Measurements from ENCODE around the gene DHX32. TPM values are rescaled to one million over a fixed set of nuclear protein-coding genes. Genes with fewer than 3 reads are reported as not detected.
A peak's percentile ranks its signal among the peaks of the same experiment; 100 is the strongest.
"Not testable (repeated sequence)": the region's sequence is repeated elsewhere in the genome, so short reads cannot be mapped to it uniquely, and the experiment has no call there.

Gene DHX32
- polyA plus RNA-seq, 4 donors, result 24.0 to 40.6 (median 28.0) TPM

DNA sequence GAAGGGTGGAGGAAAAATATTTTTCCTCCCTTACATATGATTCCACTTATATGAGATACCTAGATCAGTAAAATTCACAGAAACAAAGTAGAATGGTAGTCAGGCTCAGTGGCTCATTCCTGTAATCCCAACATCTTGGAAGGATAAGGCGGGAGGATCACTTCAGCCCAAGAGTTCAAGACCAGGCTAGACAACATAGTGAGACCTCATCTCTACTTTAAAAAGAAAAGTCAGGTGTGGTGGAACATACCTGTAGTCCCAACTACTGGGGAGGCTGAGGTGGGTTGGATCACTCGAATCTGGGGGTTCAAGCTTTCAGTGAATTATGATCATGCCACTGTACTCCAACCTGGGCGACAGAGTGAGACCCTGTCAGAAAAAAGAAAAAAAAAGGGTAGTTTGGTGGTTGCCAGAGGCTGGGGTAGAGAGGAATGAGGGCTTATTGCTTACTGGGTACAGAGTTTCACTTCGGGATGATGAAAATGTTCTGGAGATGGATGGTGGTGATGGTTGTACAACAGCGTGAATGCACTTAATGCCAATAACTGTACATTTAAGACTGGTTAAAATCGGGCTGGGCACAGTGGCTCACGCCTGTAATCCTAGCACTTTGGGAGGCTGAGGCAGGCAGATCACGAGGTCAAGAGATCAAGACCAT is 36.7 kb upstream of the DHX32 start:
- not testable (repeated sequence) for H3K27me3 ChIP-seq (ENCODE audit: control insufficient read depth in 3 of 3, insufficient read depth in 3 of 3, low read length in 3 of 3); H3K9me3 ChIP-seq (ENCODE audit: control insufficient read depth in 2 of 2, insufficient read depth in 1 of 2, low read depth in 1 of 2, low read length in 1 of 2); FAIRE-seq; H3K4me1 ChIP-seq (ENCODE audit: control insufficient read depth in 3 of 3, insufficient read depth in 2 of 3, low read depth in 1 of 3, low read length in 2 of 3); H3K27ac ChIP-seq (ENCODE audit: low read depth in 1 of 3, low read length in 2 of 3); H3K36me3 ChIP-seq (ENCODE audit: control insufficient read depth in 3 of 3, insufficient read depth in 2 of 3, low read depth in 1 of 3, low read length in 3 of 3); DNase-seq; H3K4me3 ChIP-seq (ENCODE audit: low read depth in 1 of 3, low read length in 3 of 3)
- 82 to 89% (median 88%) methylated on average over 8 of the region's 8 CpGs for WGBS, 3 donors

GRCh38 chr10:125916977-125917376 is 35.9 kb upstream of the DHX32 start:
- Histone ChIP-seq H3K4me1 (ENCODE audit: control insufficient read depth in 3 of 3, insufficient read depth in 2 of 3, low read depth in 1 of 3, low read length in 2 of 3) (peaks cover 0 to 4% (median 0%) of the 10 kb centered on the region in 3 donors), H3K9me3 (ENCODE audit: control insufficient read depth in 2 of 2, insufficient read depth in 1 of 2, low read depth in 1 of 2, low read length in 1 of 2) (peaks cover 0 to 2% of the 10 kb centered on the region in 2 donors), H3K36me3 (ENCODE audit: control insufficient read depth in 3 of 3, insufficient read depth in 2 of 3, low read depth in 1 of 3, low read length in 3 of 3) (no peaks in the 10 kb centered on the region), H3K27ac (ENCODE audit: low read depth in 1 of 3, low read length in 2 of 3) (no peak overlapping the region), H3K4me3 (ENCODE audit: low read depth in 1 of 3, low read length in 3 of 3) (no peak overlapping the region), H3K27me3 (ENCODE audit: control insufficient read depth in 3 of 3, insufficient read depth in 3 of 3, low read length in 3 of 3) (no peaks in the 10 kb centered on the region)
- DNase-seq (no peak), FAIRE-seq (no peak)
- 65 to 75% (median 68%) methylated on average over 3 of the region's 3 CpGs for WGBS, 3 donors

DNA sequence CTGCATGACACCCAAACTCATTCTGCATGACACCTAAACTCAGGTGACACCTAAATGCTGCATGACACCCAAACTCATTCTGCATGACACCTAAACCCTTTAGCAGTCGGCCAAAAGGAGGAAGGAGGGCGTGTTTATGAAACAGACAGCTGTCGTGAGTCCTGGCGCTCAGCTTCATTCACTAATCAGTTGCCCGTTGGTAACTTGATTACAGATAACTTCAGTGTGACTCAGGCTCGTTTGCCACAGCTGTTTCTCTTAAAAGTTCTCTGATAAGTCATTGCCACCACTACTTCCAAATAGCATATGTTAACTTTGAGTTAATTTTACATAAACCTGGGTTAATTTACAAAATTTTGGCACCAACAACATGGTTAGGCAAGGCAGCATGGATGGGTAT is 32.2 kb upstream of the DHX32 start:
- peak; percentile 24 to 76 for DNase-seq
- not testable (repeated sequence) for H3K4me3 ChIP-seq (ENCODE audit: low read depth in 1 of 3, low read length in 3 of 3); H3K9me3 ChIP-seq (ENCODE audit: control insufficient read depth in 2 of 2, insufficient read depth in 1 of 2, low read depth in 1 of 2, low read length in 1 of 2); H3K27ac ChIP-seq (ENCODE audit: low read depth in 1 of 3, low read length in 2 of 3); FAIRE-seq; H3K27me3 ChIP-seq (ENCODE audit: control insufficient read depth in 3 of 3, insufficient read depth in 3 of 3, low read length in 3 of 3); H3K36me3 ChIP-seq (ENCODE audit: control insufficient read depth in 3 of 3, insufficient read depth in 2 of 3, low read depth in 1 of 3, low read length in 3 of 3); H3K4me1 ChIP-seq (ENCODE audit: control insufficient read depth in 3 of 3, insufficient read depth in 2 of 3, low read depth in 1 of 3, low read length in 2 of 3)
- WGBS, 3 donors, result 9 to 42% (median 22%) methylated on average over 6 of the region's 6 CpGs

- FAIRE-seq (no peak), DNase-seq (peak; percentile 54 to 86)
- no peak overlapping the region for H3K4me3 ChIP-seq (ENCODE audit: low read depth in 1 of 3, low read length in 3 of 3)
- H3K36me3 ChIP-seq (ENCODE audit: control insufficient read depth in 3 of 3, insufficient read depth in 2 of 3, low read depth in 1 of 3, low read length in 3 of 3), result no peaks in the 10 kb centered on the region
- peak overlapping the region in 2 of 3 donors; percentile 20 to 48 for H3K27ac ChIP-seq (ENCODE audit: low read depth in 1 of 3, low read length in 2 of 3)
- H3K27me3 ChIP-seq (ENCODE audit: control insufficient read depth in 3 of 3, insufficient read depth in 3 of 3, low read length in 3 of 3), result no peaks in the 10 kb centered on the region
- WGBS, 3 donors, result 20 to 52% (median 30%) methylated on average over 4 of the region's 4 CpGs
- no peaks in the 10 kb centered on the region for H3K9me3 ChIP-seq (ENCODE audit: control insufficient read depth in 2 of 2, insufficient read depth in 1 of 2, low read depth in 1 of 2, low read length in 1 of 2)
- peaks cover 0 to 4% (median 0%) of the 10 kb centered on the region in 3 donors for H3K4me1 ChIP-seq (ENCODE audit: control insufficient read depth in 3 of 3, insufficient read depth in 2 of 3, low read depth in 1 of 3, low read length in 2 of 3)
These were observed 30.9 kb upstream of the DHX32 start for GRCh38 chr10:125911990-125912389.

DNA sequence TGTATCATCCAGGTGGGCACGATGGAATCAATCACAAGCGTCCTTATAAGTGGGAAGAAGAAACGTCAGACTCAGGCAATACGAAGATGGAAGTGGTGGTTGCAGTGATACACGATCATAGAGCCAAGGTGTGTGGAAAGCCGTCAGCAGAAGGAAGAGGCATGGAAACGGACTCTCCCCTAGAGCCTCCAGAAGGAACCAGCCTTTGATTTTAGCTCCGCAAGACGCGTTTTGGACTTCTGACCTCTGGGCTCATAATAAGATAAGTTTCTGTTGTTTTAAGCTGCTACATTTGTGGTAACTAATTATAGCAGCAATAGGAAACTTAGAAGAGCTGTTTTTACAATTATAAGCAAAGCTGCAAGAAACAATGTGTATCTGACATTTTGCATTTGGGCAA is 30.1 kb upstream of the DHX32 start:
- Histone ChIP-seq H3K4me1 (ENCODE audit: control insufficient read depth in 3 of 3, insufficient read depth in 2 of 3, low read depth in 1 of 3, low read length in 2 of 3) (peaks cover 0 to 4% (median 0%) of the 10 kb centered on the region in 3 donors), H3K9me3 (ENCODE audit: control insufficient read depth in 2 of 2, insufficient read depth in 1 of 2, low read depth in 1 of 2, low read length in 1 of 2) (no peaks in the 10 kb centered on the region), H3K27me3 (ENCODE audit: control insufficient read depth in 3 of 3, insufficient read depth in 3 of 3, low read length in 3 of 3) (no peaks in the 10 kb centered on the region), H3K4me3 (ENCODE audit: low read depth in 1 of 3, low read length in 3 of 3) (no peak overlapping the region), H3K27ac (ENCODE audit: low read depth in 1 of 3, low read length in 2 of 3) (peak overlapping the region in 1 of 3 donors; percentile 33), H3K36me3 (ENCODE audit: control insufficient read depth in 3 of 3, insufficient read depth in 2 of 3, low read depth in 1 of 3, low read length in 3 of 3) (no peaks in the 10 kb centered on the region)
- 28 to 56% (median 39%) methylated on average over 10 of the region's 10 CpGs for WGBS, 3 donors
- no peak for FAIRE-seq
- DNase-seq, result peak; percentile 83 to 92

GRCh38 chr10:125909491-125909890 is 28.4 kb upstream of the DHX32 start:
- FAIRE-seq; H3K9me3 ChIP-seq (ENCODE audit: control insufficient read depth in 2 of 2, insufficient read depth in 1 of 2, low read depth in 1 of 2, low read length in 1 of 2); DNase-seq; H3K36me3 ChIP-seq (ENCODE audit: control insufficient read depth in 3 of 3, insufficient read depth in 2 of 3, low read depth in 1 of 3, low read length in 3 of 3); H3K4me3 ChIP-seq (ENCODE audit: low read depth in 1 of 3, low read length in 3 of 3); H3K4me1 ChIP-seq (ENCODE audit: control insufficient read depth in 3 of 3, insufficient read depth in 2 of 3, low read depth in 1 of 3, low read length in 2 of 3); H3K27ac ChIP-seq (ENCODE audit: low read depth in 1 of 3, low read length in 2 of 3); H3K27me3 ChIP-seq (ENCODE audit: control insufficient read depth in 3 of 3, insufficient read depth in 3 of 3, low read length in 3 of 3): not testable (repeated sequence)
- 46 to 65% (median 64%) methylated on average over 3 of the region's 3 CpGs for WGBS, 3 donors

GRCh38 chr10:125908813-125909212 is 27.7 kb upstream of the DHX32 start:
- not testable (repeated sequence) for H3K27me3 ChIP-seq (ENCODE audit: control insufficient read depth in 3 of 3, insufficient read depth in 3 of 3, low read length in 3 of 3); H3K4me3 ChIP-seq (ENCODE audit: low read depth in 1 of 3, low read length in 3 of 3); H3K36me3 ChIP-seq (ENCODE audit: control insufficient read depth in 3 of 3, insufficient read depth in 2 of 3, low read depth in 1 of 3, low read length in 3 of 3); FAIRE-seq; H3K4me1 ChIP-seq (ENCODE audit: control insufficient read depth in 3 of 3, insufficient read depth in 2 of 3, low read depth in 1 of 3, low read length in 2 of 3); H3K27ac ChIP-seq (ENCODE audit: low read depth in 1 of 3, low read length in 2 of 3); H3K9me3 ChIP-seq (ENCODE audit: control insufficient read depth in 2 of 2, insufficient read depth in 1 of 2, low read depth in 1 of 2, low read length in 1 of 2); DNase-seq
- WGBS, 3 donors, result 49 to 61% (median 54%) methylated on average over 2 of the region's 2 CpGs

- peak in 1 of 2 donors; percentile 48 for DNase-seq
- not testable (repeated sequence) for H3K4me1 ChIP-seq (ENCODE audit: control insufficient read depth in 3 of 3, insufficient read depth in 2 of 3, low read depth in 1 of 3, low read length in 2 of 3); H3K27me3 ChIP-seq (ENCODE audit: control insufficient read depth in 3 of 3, insufficient read depth in 3 of 3, low read length in 3 of 3); H3K9me3 ChIP-seq (ENCODE audit: control insufficient read depth in 2 of 2, insufficient read depth in 1 of 2, low read depth in 1 of 2, low read length in 1 of 2); H3K36me3 ChIP-seq (ENCODE audit: control insufficient read depth in 3 of 3, insufficient read depth in 2 of 3, low read depth in 1 of 3, low read length in 3 of 3); H3K27ac ChIP-seq (ENCODE audit: low read depth in 1 of 3, low read length in 2 of 3); FAIRE-seq; H3K4me3 ChIP-seq (ENCODE audit: low read depth in 1 of 3, low read length in 3 of 3)
- 17 to 51% (median 23%) methylated on average over 2 of the region's 2 CpGs for WGBS, 3 donors
These were observed 26.5 kb upstream of the DHX32 start for GRCh38 chr10:125907598-125907997.
